ENCODE measurements around the gene RPL27.
A peak's percentile ranks its signal among the peaks of the same experiment; 100 is the strongest.
"Not testable (repeated sequence)": the region's sequence is repeated elsewhere in the genome, so short reads cannot be mapped to it uniquely, and the experiment has no call there.

RPL27 gene

GRCh38 chr17:42997984-42998938 is at the start of gene RPL27:
RPL27 (plus strand) TSS chr17:42998419; CDS start chr17:42998751, 332 bp downstream.
- DNase-seq (ENCODE audit: low read depth): peak; percentile 100

- DNase-seq (ENCODE audit: low read depth): no peak
Observed at GRCh38 chr17:42950044-42950783, 48.0 kb upstream of the RPL27 start.

- no peak for DNase-seq (ENCODE audit: low read depth)
Observed at GRCh38 chr17:42953669-42954068, 44.5 kb upstream of the RPL27 start.

- DNase-seq (ENCODE audit: low read depth): peak; percentile 92
Observed at GRCh38 chr17:42964161-42964932, 33.9 kb upstream of the RPL27 start, which contains the start of gene AARSD1. AARSD1 (minus strand) TSS chr17:42964454; CDS start chr17:42964440, 14 bp downstream.

- no peak for DNase-seq (ENCODE audit: low read depth)
Observed at GRCh38 chr17:42967925-42968324, 30.3 kb upstream of the RPL27 start.

- DNase-seq (ENCODE audit: low read depth): no peak
Observed at GRCh38 chr17:42969001-42969581, 29.1 kb upstream of the RPL27 start.

GRCh38 chr17:42971589-42971988 is 26.6 kb upstream of the RPL27 start:
- DNase-seq (ENCODE audit: low read depth): no peak

- DNase-seq (ENCODE audit: low read depth): not testable (repeated sequence)
Observed at GRCh38 chr17:42973323-42973722, 24.9 kb upstream of the RPL27 start.

GRCh38 chr17:42975265-42975664 is 23.0 kb upstream of the RPL27 start:
- DNase-seq (ENCODE audit: low read depth): no peak

- not testable (repeated sequence) for DNase-seq (ENCODE audit: low read depth)
Observed at GRCh38 chr17:42975701-42976100, 22.5 kb upstream of the RPL27 start.

- DNase-seq (ENCODE audit: low read depth): no peak
Observed at GRCh38 chr17:42979511-42980273, 18.5 kb upstream of the RPL27 start, which contains the start of gene PTGES3L. PTGES3L (minus strand) TSS chr17:42980080; CDS start chr17:42980053, 27 bp downstream.

- peak; percentile 83 for DNase-seq (ENCODE audit: low read depth)
Observed at GRCh38 chr17:42980274-42980765, 17.9 kb upstream of the RPL27 start, which contains the start of gene RUNDC1. RUNDC1 (plus strand) TSS chr17:42980565; CDS start chr17:42980577, 12 bp downstream.

- no peak for DNase-seq (ENCODE audit: low read depth)
Observed at GRCh38 chr17:42980766-42981397, 17.3 kb upstream of the RPL27 start.

- no peak for DNase-seq (ENCODE audit: low read depth)
Observed at GRCh38 chr17:42982266-42982665, 16.0 kb upstream of the RPL27 start.

GRCh38 chr17:42985225-42985624 is 13.0 kb upstream of the RPL27 start:
- DNase-seq (ENCODE audit: low read depth): no peak

- no peak for DNase-seq (ENCODE audit: low read depth)
Observed at GRCh38 chr17:42989141-42989540, 9.1 kb upstream of the RPL27 start.

GRCh38 chr17:42989726-42990652 is 8.2 kb upstream of the RPL27 start:
- DNase-seq (ENCODE audit: low read depth): peak; percentile 50

- DNase-seq (ENCODE audit: low read depth): no peak
Observed at GRCh38 chr17:42991471-42991870, 6.7 kb upstream of the RPL27 start.

- DNase-seq (ENCODE audit: low read depth): no peak
Observed at GRCh38 chr17:42992872-42993271, 5.3 kb upstream of the RPL27 start.

Measured in fibroblast of gingiva (primary cell).